Posterior vena cava (tissue), 2 donors: Measurements from ENCODE around the gene OSTC. TPM values are rescaled to one million over a fixed set of nuclear protein-coding genes. Genes with fewer than 3 reads are reported as not detected.
"Not testable (repeated sequence)": the region's sequence is repeated elsewhere in the genome, so short reads cannot be mapped to it uniquely, and the experiment has no call there.

Experiments used
- DNase-seq: peaks from one replicate; pipeline ENCODE4 v3.0.0-alpha.2; 2020; ENCODE audit warnings: low spot score
- intact Hi-C, 2 donors: fragments of 100-400 bp; cut with DNase I; formaldehyde crosslinking; loops; one replicate each; pipeline versions ENCODE4 v1.14.1 to v1.14.2; 2022 to 2023
- total RNA-seq, 2 donors: library from RNA; stranded (reverse); fragmentation: NEBNext Ultra II Directional; extraction: Animal tissue kit (Norgen Biotek cat#: 25700); gene quantifications; one replicate each; pipeline ENCODE4 v1.2.1, GENCODE V29; 2021
- donor health status: DM: yes; HTN: yes; CAD: no.
- donor health status: DM: yes; HTN: yes; CAD: no.

The OSTC gene
- total RNA-seq, 2 donors from 2014 or later, result 69.4 to 80.8 TPM

GRCh38 chr4:108703966-108704365 is 53.6 kb downstream of the OSTC start:
- intact Hi-C loops, result no loop called here

GRCh38 chr4:108706289-108706688 is 55.9 kb downstream of the OSTC start:
- intact Hi-C loops, result no loop called here
- no peak for DNase-seq

More at GRCh38 chr4:108703966-108704365, 53.6 kb downstream of the OSTC start:
- DNase-seq, result no peak

GRCh38 chr4:108709234-108709633 is 58.8 kb downstream of the OSTC start:
- intact Hi-C loops, result no loop called here
- DNase-seq, result no peak

- intact Hi-C loops, result no loop called here
- DNase-seq, result no peak
These were observed 59.3 kb downstream of the OSTC start for GRCh38 chr4:108709722-108710121.

- DNase-seq, intact Hi-C loops: not testable (repeated sequence)
These were observed 60.2 kb downstream of the OSTC start for GRCh38 chr4:108710578-108710977.

- no peak for DNase-seq
- intact Hi-C loops, result no loop called here
These were observed 64.5 kb downstream of the OSTC start for GRCh38 chr4:108714880-108715279.

GRCh38 chr4:108716340-108716739 is 65.9 kb downstream of the OSTC start:
- intact Hi-C loops, result no loop called here
- no peak for DNase-seq

- intact Hi-C loops, result no loop called here
- DNase-seq, result no peak
These were observed 67.0 kb downstream of the OSTC start for GRCh38 chr4:108717386-108717785.

Other genes with a start within 250 kb of the OSTC start
- 100 to 1,000 TPM; 895 to 979 TPM for gene RPL34, start 30.0 kb upstream of the OSTC start, total RNA-seq
- not detected for gene ETNPPL, start 112.5 kb downstream of the OSTC start, total RNA-seq